Heart left ventricle (tissue), 13 donors: ENCODE measurements around the gene AKNA.

ENCODE experiments used
- CTCF ChIP-seq, 12 donors: fragments of 200-600 bp; sonication (generic) in 4 of 12; IDR thresholded peaks; one replicate each; pipeline versions ENCODE4 v1.5.0 to v1.8.0; 2018 to 2022; ENCODE audit warnings: antibody characterized with exemption in 12 of 12, mild to moderate bottlenecking in 5 of 12
- POLR2A ChIP-seq, 2 donors: fragments of 450-650 bp; IDR thresholded peaks; one replicate each; pipeline ENCODE4 v1.6.1; 2017; ENCODE audit warnings: antibody characterized with exemption in 2 of 2, mild to moderate bottlenecking in 2 of 2, moderate library complexity in 2 of 2
- donor health status: ischemic (EF 13 %, LVEDD 7.1; RV severe dilation, severe dysfunction).
- donor health status: DM: no; HTN: yes; CAD: no.
- donor health status: DM: no; HTN: no; CAD: no.
- donor health status: ischemic (EF 25% LVEDD 6.9; RV normal size, moderate dysfunction).
- donor health status: ischemic (EF 25% LVEDD 5.7; RV mildly dilated, moderate dysfunction).
- donor health status: ischemic (EF 35%, LVEDD 5.7; RV mildly dilated, moderate dysfunction).
- donor health status: nonischemic (EF 11% LVEDD 7.7; RV severe dilation, severe dysfunction).
- donor health status: DM: yes; HTN: yes; CAD: no.
- donor health status: PGD.
- donor health status: ischemic (EF 29% LVEDD 5.4; RV normal size, mild dysfunction).
- donor health status: nonischemic (EF 23%, LVEDD 6.1; RV moderate dilation, normal function).

GRCh38 chr9:114428466-114428865, 40.7 kb upstream of the AKNA start:
- TF ChIP-seq CTCF (IDR thresholded peaks at IDR 0.05) (no peak), POLR2A (IDR thresholded peaks at IDR 0.05) (no peak)
